DND-41 (cell line): ENCODE data around the gene HAUS7.

Source experiments
- ATAC-seq: fragments of 200-7000 bp; cut with Tn5 transposase; 3 replicates; pipeline ENCODE4 v1.9.1; 2021; ENCODE audit warnings: low read depth; ENCODE audit not compliant: insufficient read depth
- DNase-seq: peaks from one replicate; pipeline ENCODE4 v3.0.0-alpha.2; 2020
- H2AFZ ChIP-seq: 2 replicates; pipeline ENCODE4 v1.6.0; 2012; ENCODE audit warnings: low read depth, low read length
- H3K27ac ChIP-seq: 2 replicates; pipeline ENCODE4 v1.5.1; 2012; ENCODE audit warnings: low read length, inconsistent platforms
- H3K27me3 ChIP-seq: fragments of 200-600 bp; sonication (generic); 2 replicates; pipeline ENCODE4 v1.6.0; 2012; ENCODE audit warnings: low read length, mild to moderate bottlenecking, inconsistent platforms; ENCODE audit not compliant: insufficient read depth, poor library complexity
- H3K36me3 ChIP-seq: 2 replicates; pipeline ENCODE4 v1.5.1; 2012; ENCODE audit warnings: low read length, inconsistent platforms; ENCODE audit not compliant: insufficient read depth
- H3K4me1 ChIP-seq: 2 replicates; pipeline ENCODE4 v1.5.1; 2012; ENCODE audit warnings: mild to moderate bottlenecking, low read length; ENCODE audit not compliant: insufficient read depth
- H3K4me2 ChIP-seq: 2 replicates; pipeline ENCODE4 v1.6.0; 2012; ENCODE audit warnings: mild to moderate bottlenecking, moderate library complexity, low read length, inconsistent platforms; ENCODE audit not compliant: insufficient read depth
- H3K4me3 ChIP-seq, 2 experiments: fragments of 200-600 bp in 1 of 2; shearing (Covaris generic) in 1 of 2; 2 replicates each; pipeline ENCODE4 v1.5.1; 2012 to 2016; ENCODE audit warnings: inconsistent platforms in 2 of 2, low read length in 2 of 2, mild to moderate bottlenecking in 2 of 2, low read depth in 1 of 2, moderate library complexity in 1 of 2
- H3K79me2 ChIP-seq: 2 replicates; pipeline ENCODE4 v1.6.0; 2012; ENCODE audit warnings: low read length, inconsistent platforms; ENCODE audit not compliant: insufficient read depth
- H3K9ac ChIP-seq: 2 replicates; pipeline ENCODE4 v1.6.0; 2012; ENCODE audit warnings: low read depth, mild to moderate bottlenecking, inconsistent platforms, low read length, moderate library complexity
- H3K9me3 ChIP-seq: 2 replicates; pipeline ENCODE4 v1.5.1; 2012; ENCODE audit warnings: low read length, moderate library complexity, mild to moderate bottlenecking, inconsistent platforms; ENCODE audit not compliant: insufficient read depth, severe bottlenecking
- H4K20me1 ChIP-seq: 2 replicates; pipeline ENCODE4 v1.6.0; 2012; ENCODE audit warnings: low read length; ENCODE audit not compliant: insufficient read depth
- CTCF ChIP-seq: IDR thresholded peaks from 2 replicates; pipeline ENCODE4 v1.5.1; 2012; ENCODE audit warnings: borderline replicate concordance, low read length, moderate library complexity, mild to moderate bottlenecking; ENCODE audit not compliant: poor library complexity, severe bottlenecking; ENCODE audit errors: extremely low read depth
- EZH2 ChIP-seq: IDR thresholded peaks from 3 replicates; pipeline ENCODE4 v1.6.1; 2012; ENCODE audit warnings: borderline replicate concordance, low read depth, mild to moderate bottlenecking, moderate library complexity, low read length, inconsistent platforms; ENCODE audit not compliant: severe bottlenecking

The HAUS7 gene

GRCh38 chrX:153420851-153421599, 49.4 kb downstream of the HAUS7 start:
- ATAC-seq (no peak), DNase-seq (no peak)
- Histone ChIP-seq H3K4me1 (no peaks in the 10 kb centered on the region), H3K36me3 (no peaks in the 10 kb centered on the region), H3K79me2 (no peaks in the 10 kb centered on the region), H3K27ac (no peak overlapping the region), H3K4me2 (no peak overlapping the region), H4K20me1 (no peaks in the 10 kb centered on the region), H2AFZ (no peak overlapping the region), H3K9me3 (no peaks in the 10 kb centered on the region), H3K9ac (no peak overlapping the region), H3K27me3 (peaks cover 3% of the 10 kb centered on the region), H3K4me3 (no peak overlapping the region)
- TF ChIP-seq CTCF (no peak), EZH2 (no peak)

GRCh38 chrX:153417637-153418036, 52.7 kb downstream of the HAUS7 start:
- no peaks in the 10 kb centered on the region for H3K79me2 ChIP-seq
- TF ChIP-seq CTCF (no peak), EZH2 (no peak)
- H3K27ac ChIP-seq: no peak overlapping the region

GRCh38 chrX:153416781-153417450, 53.5 kb downstream of the HAUS7 start:
- H3K79me2 ChIP-seq: no peaks in the 10 kb centered on the region
- no peak overlapping the region for H3K9ac ChIP-seq
- no peaks in the 10 kb centered on the region for H4K20me1 ChIP-seq
- no peaks in the 10 kb centered on the region for H3K4me1 ChIP-seq
- TF ChIP-seq CTCF: no peak
- no peak for TF ChIP-seq EZH2
- peaks cover 3% of the 10 kb centered on the region for H3K27me3 ChIP-seq
- DNase-seq (no peak), ATAC-seq (no peak)
- H3K4me3 ChIP-seq: no peak overlapping the region
- no peak overlapping the region for H3K4me2 ChIP-seq
- no peaks in the 10 kb centered on the region for H3K9me3 ChIP-seq
- no peak overlapping the region for H3K27ac ChIP-seq
- no peak overlapping the region for H2AFZ ChIP-seq
- H3K36me3 ChIP-seq: no peaks in the 10 kb centered on the region

More at GRCh38 chrX:153417637-153418036, 52.7 kb downstream of the HAUS7 start:
- H3K4me1 ChIP-seq: no peaks in the 10 kb centered on the region
- peaks cover 3% of the 10 kb centered on the region for H3K27me3 ChIP-seq
- H3K4me2 ChIP-seq: no peak overlapping the region
- H2AFZ ChIP-seq: no peak overlapping the region
- no peak overlapping the region for H3K9ac ChIP-seq
- no peaks in the 10 kb centered on the region for H4K20me1 ChIP-seq
- no peak for DNase-seq
- no peak for ATAC-seq
- H3K4me3 ChIP-seq: no peak overlapping the region
- no peaks in the 10 kb centered on the region for H3K9me3 ChIP-seq
- H3K36me3 ChIP-seq: no peaks in the 10 kb centered on the region
